ENCODE measurements around the gene DLGAP1.

DNA sequence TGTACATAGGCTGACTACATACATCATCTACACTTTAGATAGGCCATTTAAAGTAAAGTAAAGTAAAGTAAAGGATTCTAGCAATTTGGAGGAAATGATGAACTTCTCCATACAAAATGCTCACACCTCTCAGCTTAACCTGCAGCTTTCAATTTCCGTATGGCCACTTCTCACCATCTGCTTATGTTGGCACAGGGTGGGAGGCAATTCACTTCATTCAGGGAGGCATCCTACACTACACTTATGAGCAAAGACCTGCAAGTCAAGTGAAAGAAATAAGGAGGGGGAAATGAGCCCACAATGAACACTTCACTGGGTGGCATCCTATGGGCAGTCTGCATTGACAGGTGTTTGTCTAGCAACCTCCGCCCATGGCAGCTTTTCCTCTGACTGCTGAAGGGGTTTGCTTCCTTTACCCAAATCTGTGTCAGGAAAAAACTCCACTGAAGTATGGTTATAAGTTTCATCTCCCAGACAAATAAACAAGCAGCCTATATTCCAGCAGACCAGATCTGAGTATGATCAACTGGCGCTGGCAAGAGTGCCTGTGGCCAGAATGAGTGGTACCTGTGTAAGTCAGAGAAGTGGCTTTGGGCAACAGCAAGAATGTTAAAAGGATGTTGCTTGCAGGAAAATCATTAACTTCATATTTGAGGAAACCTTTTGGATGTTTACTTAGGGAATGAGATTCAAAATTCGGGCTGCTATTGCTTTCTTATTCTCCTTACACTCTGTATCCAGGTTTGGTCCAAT lies 556.1 kb downstream of the DLGAP1 start:
- TF ChIP-seq, protein P1, sequence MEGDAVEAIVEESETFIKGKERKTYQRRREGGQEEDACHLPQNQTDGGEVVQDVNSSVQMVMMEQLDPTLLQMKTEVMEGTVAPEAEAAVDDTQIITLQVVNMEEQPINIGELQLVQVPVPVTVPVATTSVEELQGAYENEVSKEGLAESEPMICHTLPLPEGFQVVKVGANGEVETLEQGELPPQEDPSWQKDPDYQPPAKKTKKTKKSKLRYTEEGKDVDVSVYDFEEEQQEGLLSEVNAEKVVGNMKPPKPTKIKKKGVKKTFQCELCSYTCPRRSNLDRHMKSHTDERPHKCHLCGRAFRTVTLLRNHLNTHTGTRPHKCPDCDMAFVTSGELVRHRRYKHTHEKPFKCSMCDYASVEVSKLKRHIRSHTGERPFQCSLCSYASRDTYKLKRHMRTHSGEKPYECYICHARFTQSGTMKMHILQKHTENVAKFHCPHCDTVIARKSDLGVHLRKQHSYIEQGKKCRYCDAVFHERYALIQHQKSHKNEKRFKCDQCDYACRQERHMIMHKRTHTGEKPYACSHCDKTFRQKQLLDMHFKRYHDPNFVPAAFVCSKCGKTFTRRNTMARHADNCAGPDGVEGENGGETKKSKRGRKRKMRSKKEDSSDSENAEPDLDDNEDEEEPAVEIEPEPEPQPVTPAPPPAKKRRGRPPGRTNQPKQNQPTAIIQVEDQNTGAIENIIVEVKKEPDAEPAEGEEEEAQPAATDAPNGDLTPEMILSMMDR (IDR thresholded peaks at IDR 0.05; ENCODE audit: low read depth, low read length, missing input control) = no peak
- TF ChIP-seq TAF1 (conservative IDR thresholded peaks at IDR 0.05) (no peak), HNF4A (conservative IDR thresholded peaks at IDR 0.05) (no peak)
- TF ChIP-seq, protein P2, sequence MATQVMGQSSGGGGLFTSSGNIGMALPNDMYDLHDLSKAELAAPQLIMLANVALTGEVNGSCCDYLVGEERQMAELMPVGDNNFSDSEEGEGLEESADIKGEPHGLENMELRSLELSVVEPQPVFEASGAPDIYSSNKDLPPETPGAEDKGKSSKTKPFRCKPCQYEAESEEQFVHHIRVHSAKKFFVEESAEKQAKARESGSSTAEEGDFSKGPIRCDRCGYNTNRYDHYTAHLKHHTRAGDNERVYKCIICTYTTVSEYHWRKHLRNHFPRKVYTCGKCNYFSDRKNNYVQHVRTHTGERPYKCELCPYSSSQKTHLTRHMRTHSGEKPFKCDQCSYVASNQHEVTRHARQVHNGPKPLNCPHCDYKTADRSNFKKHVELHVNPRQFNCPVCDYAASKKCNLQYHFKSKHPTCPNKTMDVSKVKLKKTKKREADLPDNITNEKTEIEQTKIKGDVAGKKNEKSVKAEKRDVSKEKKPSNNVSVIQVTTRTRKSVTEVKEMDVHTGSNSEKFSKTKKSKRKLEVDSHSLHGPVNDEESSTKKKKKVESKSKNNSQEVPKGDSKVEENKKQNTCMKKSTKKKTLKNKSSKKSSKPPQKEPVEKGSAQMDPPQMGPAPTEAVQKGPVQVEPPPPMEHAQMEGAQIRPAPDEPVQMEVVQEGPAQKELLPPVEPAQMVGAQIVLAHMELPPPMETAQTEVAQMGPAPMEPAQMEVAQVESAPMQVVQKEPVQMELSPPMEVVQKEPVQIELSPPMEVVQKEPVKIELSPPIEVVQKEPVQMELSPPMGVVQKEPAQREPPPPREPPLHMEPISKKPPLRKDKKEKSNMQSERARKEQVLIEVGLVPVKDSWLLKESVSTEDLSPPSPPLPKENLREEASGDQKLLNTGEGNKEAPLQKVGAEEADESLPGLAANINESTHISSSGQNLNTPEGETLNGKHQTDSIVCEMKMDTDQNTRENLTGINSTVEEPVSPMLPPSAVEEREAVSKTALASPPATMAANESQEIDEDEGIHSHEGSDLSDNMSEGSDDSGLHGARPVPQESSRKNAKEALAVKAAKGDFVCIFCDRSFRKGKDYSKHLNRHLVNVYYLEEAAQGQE (IDR thresholded peaks at IDR 0.05) = no peak

All from liver (tissue), 3 donors.